A204.1 (cell line): ENCODE results near the gene KLHL15.

Source experiments
- FAIRE-seq: peaks from 2 replicates; lab custom pipeline; 2012; peaks lifted over from hg19 to GRCh38; lab: Jason Lieb, UNC

Gene KLHL15

DNA sequence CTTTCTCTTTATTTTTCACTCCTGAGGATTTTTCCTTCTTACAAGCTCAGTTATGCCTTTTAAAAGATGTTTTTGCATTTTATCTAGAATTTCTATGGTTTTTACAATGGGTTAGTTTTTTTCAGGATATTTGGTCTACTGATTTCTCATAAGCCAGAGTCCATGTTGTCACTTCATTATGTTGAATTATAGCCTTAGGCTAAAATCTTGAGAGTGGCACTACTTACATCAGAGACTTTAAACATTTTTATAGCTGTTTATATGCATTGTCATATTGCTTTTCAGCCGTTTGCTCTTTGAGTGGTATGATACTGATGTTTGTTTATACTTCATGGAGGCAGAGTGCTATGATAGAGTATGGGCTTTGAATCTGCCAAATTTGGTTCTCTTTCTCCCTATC is 82.8 kb downstream of the KLHL15 start:
- FAIRE-seq: no peak

DNA sequence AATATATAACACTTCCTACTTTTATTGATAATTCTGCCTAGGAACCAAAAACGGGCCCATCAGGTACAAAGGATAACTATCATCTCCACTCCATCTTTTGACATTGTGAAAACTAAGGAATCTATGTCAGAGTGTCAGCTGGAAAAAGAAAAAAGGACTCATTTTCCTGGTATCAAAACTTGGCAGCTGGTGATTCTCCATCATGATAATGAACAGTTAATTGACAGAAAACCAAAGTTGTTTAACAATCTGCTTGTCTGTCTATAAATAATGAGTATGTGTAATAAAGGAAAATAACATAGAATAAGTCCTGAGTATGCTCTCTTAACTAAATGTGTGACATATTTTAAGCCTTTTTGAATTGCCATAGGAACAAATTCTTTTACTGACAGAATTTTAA is 87.8 kb downstream of the KLHL15 start:
- FAIRE-seq: no peak

DNA sequence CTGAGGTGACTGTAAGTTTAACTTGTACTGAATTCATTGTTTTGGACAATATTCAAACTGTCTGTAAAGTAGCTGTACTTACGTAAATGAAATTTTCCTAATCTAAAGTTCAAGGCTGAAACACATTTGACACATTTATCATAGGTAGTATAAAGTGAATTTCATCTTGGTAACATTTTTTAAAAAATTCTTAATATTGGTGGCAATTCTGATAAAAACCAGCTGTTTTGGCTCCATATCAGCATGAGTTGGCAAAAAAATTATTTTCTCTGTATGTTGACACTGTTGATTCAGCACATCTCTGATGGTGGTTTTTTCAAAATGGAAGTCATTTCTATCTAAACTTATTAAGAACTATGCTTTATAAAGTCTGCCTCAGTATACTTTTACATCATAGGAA is 88.3 kb downstream of the KLHL15 start:
- FAIRE-seq: peak; percentile 27

DNA sequence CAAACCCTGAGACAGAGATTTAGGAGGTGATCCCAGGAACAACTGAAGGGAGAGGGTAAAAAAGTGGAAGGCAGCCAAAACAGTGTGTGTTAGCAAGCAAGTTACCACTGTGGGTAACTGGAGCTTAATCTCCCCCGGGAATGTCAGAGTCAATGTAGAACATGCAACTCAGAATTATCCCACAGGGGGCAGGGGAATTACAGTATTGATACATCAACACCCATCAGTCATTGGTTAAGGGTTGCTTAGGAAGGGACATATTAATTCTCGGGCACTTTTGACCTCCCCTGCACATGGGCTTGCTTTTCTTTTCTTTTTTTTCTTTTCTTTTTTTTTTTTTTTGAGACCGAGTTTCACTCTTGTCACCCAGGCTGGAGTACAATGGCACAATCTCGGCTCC is 89.9 kb downstream of the KLHL15 start:
- FAIRE-seq: no peak

DNA sequence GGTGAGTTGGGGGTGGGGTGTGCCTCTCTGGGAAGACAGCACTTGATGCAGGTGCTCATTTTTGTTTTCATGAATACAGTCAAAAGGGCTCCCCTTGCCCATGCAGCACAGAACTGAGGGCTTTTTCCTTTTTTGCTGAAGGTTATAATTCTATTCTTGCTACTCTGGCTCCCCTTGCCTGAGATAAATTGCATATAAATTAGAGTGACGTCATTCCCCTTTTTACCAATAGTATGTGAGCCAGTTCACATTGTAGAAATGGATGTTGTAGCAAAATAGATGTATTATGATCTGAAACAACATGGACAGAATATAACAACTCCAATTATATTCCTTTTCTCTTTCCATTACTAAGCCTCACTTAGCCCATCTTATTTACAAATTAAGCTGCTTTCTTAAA is 90.8 kb downstream of the KLHL15 start:
- FAIRE-seq: no peak

DNA sequence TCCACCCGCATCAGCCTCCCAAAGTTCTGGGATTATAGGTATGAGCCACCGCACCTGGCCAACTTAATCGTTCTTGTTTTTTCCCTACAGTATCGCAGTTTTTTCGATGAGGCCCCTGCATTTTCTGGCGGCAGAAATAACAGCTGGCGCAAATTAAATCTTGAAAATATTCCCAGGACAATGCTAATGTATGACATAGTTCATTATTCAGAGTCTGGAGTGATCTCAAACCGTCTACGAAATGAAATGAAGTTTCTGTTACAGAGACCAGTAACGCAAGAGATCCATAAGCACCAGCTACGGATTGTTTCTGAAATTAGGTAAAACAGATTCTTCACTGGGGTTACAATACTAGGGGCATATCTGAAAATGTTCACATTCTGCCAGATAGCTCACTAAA is 91.9 kb downstream of the KLHL15 start:
- no peak for FAIRE-seq
